GM20431 (cell line): Measurements from ENCODE around the gene SEC14L1.
"Not testable (repeated sequence)": the region's sequence is repeated elsewhere in the genome, so short reads cannot be mapped to it uniquely, and the experiment has no call there.

ENCODE experiments used
- in situ Hi-C: fragments of 300-500 bp; cut with MseI, MboI; formaldehyde crosslinking; loops from one replicate; pipeline ENCODE4 v1.15.0; 2020; ENCODE audit warnings: low sequenced_read_pairs; ENCODE audit not compliant: unreplicated experiment

SEC14L1 gene

GRCh38 chr17:77157766-77158165 lies 17.0 kb downstream of the SEC14L1 start:
- in situ Hi-C loops: not testable (repeated sequence)

- in situ Hi-C loops: no loop called here
Measured at GRCh38 chr17:77160091-77160874, 19.5 kb downstream of the SEC14L1 start.

- in situ Hi-C loops: no loop called here
Measured at GRCh38 chr17:77160875-77161530, 20.2 kb downstream of the SEC14L1 start.

GRCh38 chr17:77161953-77162352 lies 21.2 kb downstream of the SEC14L1 start:
- in situ Hi-C loops: no loop called here

GRCh38 chr17:77163001-77163400 lies 22.2 kb downstream of the SEC14L1 start:
- in situ Hi-C loops: no loop called here

- in situ Hi-C loops: no loop called here
Measured at GRCh38 chr17:77163511-77164280, 22.9 kb downstream of the SEC14L1 start.

GRCh38 chr17:77164483-77165091 lies 23.8 kb downstream of the SEC14L1 start:
- in situ Hi-C loops: no loop called here

- in situ Hi-C loops: no loop called here
Measured at GRCh38 chr17:77165577-77165976, 24.8 kb downstream of the SEC14L1 start.

GRCh38 chr17:77167472-77168306 lies 26.9 kb downstream of the SEC14L1 start:
- in situ Hi-C loops: no loop called here

GRCh38 chr17:77173104-77173503 lies 32.3 kb downstream of the SEC14L1 start:
- in situ Hi-C loops: no loop called here

- in situ Hi-C loops: no loop called here
Measured at GRCh38 chr17:77174928-77175661, 34.3 kb downstream of the SEC14L1 start.

- in situ Hi-C loops: no loop called here
Measured at GRCh38 chr17:77177002-77177741, 36.4 kb downstream of the SEC14L1 start.

GRCh38 chr17:77178050-77178449 lies 37.3 kb downstream of the SEC14L1 start:
- in situ Hi-C loops: no loop called here

- in situ Hi-C loops: no loop called here
Measured at GRCh38 chr17:77178563-77178962, 37.8 kb downstream of the SEC14L1 start.

- in situ Hi-C loops: no loop called here
Measured at GRCh38 chr17:77180503-77181357, 40.0 kb downstream of the SEC14L1 start.

- in situ Hi-C loops: no loop called here
Measured at GRCh38 chr17:77182205-77183172, 41.7 kb downstream of the SEC14L1 start.
